Ishikawa (cell line): Measurements from ENCODE around the gene NEURL1.

Experiments used
- CEBPB ChIP-seq: IDR thresholded peaks from 2 replicates; pipeline ENCODE4 v1.6.1; 2012
- CREB1 ChIP-seq: IDR thresholded peaks from 2 replicates; pipeline ENCODE4 v1.6.1; 2012; ENCODE audit warnings: low read depth
- EGR1 ChIP-seq: IDR thresholded peaks from 2 replicates; pipeline ENCODE4 v1.6.1; 2012
- EP300 ChIP-seq: IDR thresholded peaks from 2 replicates; pipeline ENCODE4 v1.6.1; 2012; ENCODE audit warnings: borderline replicate concordance
- FOXM1 ChIP-seq: IDR thresholded peaks from 2 replicates; pipeline ENCODE4 v1.6.1; 2012; ENCODE audit warnings: low read depth, borderline replicate concordance
- NFIC ChIP-seq: IDR thresholded peaks from 2 replicates; pipeline ENCODE4 v1.6.1; 2012
- RAD21 ChIP-seq: IDR thresholded peaks from 2 replicates; pipeline ENCODE4 v1.6.1; 2012; ENCODE audit warnings: low read depth
- TAF1 ChIP-seq: IDR thresholded peaks from 2 replicates; pipeline ENCODE4 v1.6.1; 2012; ENCODE audit warnings: low read depth, mild to moderate bottlenecking
- TCF12 ChIP-seq: IDR thresholded peaks from 2 replicates; pipeline ENCODE4 v1.6.1; 2012; ENCODE audit warnings: low read depth
- TEAD4 ChIP-seq: IDR thresholded peaks from 2 replicates; pipeline ENCODE4 v1.6.1; 2012
- YY1 ChIP-seq: IDR thresholded peaks from 2 replicates; pipeline ENCODE4 v1.6.1; 2012; ENCODE audit warnings: low read depth
- ZBTB7A ChIP-seq: IDR thresholded peaks from 2 replicates; pipeline ENCODE4 v1.6.1; 2012; ENCODE audit warnings: low read depth
- TF ChIP-seq, protein P1 (sequence below): IDR thresholded peaks from 2 replicates; pipeline ENCODE4 v1.6.1; 2012
- TF ChIP-seq, protein P2 (sequence below): IDR thresholded peaks from 2 replicates; pipeline ENCODE4 v1.6.1; 2012
- TF ChIP-seq, protein P3 (sequence below): IDR thresholded peaks from 2 replicates; pipeline ENCODE4 v1.6.1; 2012; ENCODE audit warnings: low read depth, mild to moderate bottlenecking

The NEURL1 gene

DNA sequence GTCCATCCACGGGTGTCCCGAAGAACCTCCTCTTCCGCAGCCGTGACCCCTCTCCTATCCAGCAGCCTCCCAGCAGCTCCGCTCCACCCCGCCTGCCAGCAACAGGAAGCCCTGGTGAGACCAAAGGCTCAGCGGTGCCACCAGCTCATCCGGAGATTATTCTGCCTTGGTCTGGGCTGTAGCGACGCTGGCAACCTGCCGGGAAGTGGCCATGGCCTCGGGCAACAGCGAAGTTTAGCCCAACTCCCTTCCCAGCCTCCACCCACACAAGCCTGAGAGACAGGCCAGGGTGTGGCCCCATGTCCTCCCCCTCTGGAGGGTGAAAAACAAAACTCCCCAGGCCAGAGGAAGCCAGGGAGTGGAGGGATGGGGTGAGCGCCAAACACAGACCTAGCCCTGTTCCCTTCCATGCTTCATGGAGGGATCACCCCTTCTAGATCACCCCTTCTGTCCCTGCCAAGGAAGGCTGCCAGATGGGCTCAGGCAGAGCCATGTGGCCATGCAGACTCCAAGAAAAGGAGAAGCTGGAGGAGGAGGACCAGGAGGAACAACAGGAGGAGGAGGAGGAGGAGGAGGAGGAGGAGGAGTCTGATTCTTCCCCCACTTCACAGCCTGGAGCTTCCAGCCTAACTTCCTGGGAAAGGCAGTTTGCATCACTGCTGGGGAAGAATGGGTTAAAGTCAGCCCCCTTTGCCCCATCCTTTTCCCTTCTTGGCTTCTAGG is 42.3 kb upstream of the NEURL1 start:
- TF ChIP-seq EGR1: 0 out of 2 replicates have a peak, but pooled peaks have one; percentile 17
- TF ChIP-seq, protein P1, sequence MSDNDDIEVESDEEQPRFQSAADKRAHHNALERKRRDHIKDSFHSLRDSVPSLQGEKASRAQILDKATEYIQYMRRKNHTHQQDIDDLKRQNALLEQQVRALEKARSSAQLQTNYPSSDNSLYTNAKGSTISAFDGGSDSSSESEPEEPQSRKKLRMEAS: no peak

DNA sequence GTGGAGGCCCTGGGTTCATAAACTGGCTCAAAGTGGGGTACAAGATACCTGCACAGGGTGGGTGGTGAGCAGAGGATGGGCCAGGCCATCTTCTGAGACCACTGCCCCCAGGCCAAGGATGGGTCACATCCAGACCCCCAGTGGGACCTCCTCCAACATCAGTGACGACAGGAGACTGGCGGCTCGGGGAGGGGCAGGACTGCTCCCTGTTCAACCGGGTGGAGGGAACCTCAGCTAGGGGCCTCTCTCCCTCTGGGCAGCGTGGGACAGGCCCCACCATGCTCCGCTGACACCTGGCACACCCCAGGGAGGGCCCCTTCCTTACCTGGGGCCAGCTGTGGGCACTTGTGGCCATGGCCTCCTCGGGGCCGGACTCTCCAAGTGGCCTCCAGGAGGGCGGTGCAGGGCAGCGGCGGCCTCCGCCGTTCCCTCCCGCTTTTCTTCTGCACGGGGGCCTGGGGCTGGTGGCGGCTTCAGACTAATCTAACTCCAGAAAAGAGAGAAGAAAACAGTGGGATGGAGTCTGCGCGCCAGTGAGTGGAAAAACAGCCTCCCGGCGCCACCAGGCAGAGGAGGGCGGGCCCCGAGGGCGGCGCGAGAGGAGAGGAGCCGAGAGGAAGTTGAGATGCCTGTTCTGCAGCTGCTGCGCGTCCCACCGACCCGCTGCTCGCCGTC is 41.5 kb upstream of the NEURL1 start, which contains the start of gene CALHM2:
TSS of gene CALHM2 (minus strand) at position 540 of the 675 bp plus-strand sequence. CDS start 2,429 bp downstream, outside the sequence.
- TF ChIP-seq EGR1 (no peak), TAF1 (no peak), CREB1 (no peak), ZBTB7A (no peak), CEBPB (no peak), EP300 (no peak)

DNA sequence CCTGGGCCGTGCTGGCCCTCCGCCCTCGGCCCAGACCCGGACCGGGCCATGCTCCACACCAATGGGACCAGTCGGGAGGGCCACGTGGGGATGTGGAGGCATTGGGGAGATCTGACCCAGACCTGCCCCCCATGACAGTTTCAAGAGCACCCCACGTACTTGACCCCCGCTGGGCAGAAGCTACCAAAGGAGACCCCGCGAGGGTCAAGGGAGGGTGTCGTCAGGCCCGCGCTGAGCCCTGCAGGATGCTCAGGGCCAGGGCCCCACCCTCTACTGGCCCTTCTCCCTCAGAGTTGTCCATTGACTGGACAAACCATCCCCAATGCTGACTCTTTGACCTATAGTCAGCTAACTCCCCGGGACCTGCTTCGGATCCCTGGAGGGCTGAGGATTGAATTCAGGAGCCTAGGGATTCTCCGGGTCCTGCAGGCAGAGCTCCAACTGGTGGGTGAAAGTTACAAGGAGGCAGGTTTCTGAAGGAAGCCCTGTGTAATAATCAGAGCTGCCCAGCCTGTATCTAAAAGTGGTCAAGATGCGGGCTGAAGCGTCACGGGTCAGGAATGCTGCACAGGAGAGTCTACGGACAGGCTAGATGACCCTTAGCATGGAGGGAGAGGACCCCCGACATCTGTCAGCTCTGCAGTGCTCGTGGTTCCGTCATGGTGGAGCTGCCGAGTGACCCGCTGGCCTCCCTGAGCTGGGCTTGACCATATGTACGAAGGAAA is 40.8 kb upstream of the NEURL1 start:
- TF ChIP-seq TCF12 (no peak), RAD21 (no peak), FOXM1 (no peak), TAF1 (no peak), CEBPB (no peak), EP300 (no peak), EGR1 (no peak), YY1 (no peak), CREB1 (no peak), ZBTB7A (no peak)
- TF ChIP-seq, protein P2, sequence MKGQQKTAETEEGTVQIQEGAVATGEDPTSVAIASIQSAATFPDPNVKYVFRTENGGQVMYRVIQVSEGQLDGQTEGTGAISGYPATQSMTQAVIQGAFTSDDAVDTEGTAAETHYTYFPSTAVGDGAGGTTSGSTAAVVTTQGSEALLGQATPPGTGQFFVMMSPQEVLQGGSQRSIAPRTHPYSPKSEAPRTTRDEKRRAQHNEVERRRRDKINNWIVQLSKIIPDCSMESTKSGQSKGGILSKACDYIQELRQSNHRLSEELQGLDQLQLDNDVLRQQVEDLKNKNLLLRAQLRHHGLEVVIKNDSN: no peak
- TF ChIP-seq, protein P3, sequence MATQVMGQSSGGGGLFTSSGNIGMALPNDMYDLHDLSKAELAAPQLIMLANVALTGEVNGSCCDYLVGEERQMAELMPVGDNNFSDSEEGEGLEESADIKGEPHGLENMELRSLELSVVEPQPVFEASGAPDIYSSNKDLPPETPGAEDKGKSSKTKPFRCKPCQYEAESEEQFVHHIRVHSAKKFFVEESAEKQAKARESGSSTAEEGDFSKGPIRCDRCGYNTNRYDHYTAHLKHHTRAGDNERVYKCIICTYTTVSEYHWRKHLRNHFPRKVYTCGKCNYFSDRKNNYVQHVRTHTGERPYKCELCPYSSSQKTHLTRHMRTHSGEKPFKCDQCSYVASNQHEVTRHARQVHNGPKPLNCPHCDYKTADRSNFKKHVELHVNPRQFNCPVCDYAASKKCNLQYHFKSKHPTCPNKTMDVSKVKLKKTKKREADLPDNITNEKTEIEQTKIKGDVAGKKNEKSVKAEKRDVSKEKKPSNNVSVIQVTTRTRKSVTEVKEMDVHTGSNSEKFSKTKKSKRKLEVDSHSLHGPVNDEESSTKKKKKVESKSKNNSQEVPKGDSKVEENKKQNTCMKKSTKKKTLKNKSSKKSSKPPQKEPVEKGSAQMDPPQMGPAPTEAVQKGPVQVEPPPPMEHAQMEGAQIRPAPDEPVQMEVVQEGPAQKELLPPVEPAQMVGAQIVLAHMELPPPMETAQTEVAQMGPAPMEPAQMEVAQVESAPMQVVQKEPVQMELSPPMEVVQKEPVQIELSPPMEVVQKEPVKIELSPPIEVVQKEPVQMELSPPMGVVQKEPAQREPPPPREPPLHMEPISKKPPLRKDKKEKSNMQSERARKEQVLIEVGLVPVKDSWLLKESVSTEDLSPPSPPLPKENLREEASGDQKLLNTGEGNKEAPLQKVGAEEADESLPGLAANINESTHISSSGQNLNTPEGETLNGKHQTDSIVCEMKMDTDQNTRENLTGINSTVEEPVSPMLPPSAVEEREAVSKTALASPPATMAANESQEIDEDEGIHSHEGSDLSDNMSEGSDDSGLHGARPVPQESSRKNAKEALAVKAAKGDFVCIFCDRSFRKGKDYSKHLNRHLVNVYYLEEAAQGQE: no peak

DNA sequence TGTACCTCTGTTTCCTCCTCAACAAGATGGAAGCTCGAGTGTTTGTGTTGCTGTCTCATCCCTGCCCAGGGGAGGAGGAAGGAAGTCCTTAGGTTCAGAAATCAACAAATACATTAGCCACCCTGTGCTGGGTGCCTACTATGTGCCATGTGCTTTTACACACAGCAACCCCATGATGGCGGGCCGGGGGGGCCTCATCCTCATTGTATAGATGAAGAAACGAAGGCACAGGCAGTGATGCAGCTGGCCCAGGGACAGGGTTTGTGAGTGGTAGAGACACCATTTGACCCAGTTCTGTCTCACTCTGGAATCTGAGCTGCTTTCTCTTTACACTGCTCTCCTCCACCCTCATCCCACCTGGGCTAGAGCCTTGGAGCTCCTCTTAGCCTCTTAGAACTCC is 39.5 kb upstream of the NEURL1 start:
- TF ChIP-seq NFIC: no peak
- no peak for TF ChIP-seq YY1

DNA sequence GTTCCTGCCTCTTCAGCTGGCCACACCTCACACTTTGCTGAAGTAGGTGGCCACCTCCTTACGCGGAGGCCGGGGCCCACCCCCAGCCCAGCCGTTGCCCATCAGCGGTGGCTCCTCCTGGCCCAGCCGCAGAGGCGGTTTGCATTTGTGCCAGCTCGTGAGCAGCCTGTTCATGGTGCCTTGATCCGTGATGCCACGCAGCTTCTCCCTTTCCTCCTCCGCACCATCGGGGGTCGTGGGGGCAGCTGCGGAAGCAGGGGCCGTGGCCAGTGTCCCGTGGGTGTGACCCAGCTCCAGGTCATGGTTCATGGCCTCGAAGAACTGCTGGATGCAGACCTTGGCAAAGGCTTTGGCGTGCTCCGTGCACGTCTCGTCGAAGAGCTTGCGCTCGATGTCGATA is 38.3 kb upstream of the NEURL1 start:
- TF ChIP-seq FOXM1 (no peak), EP300 (no peak), RAD21 (no peak), EGR1 (no peak), TAF1 (no peak), TEAD4 (no peak), CEBPB (no peak), TCF12 (no peak), YY1 (no peak), ZBTB7A (no peak), NFIC (no peak), CREB1 (no peak)
- TF ChIP-seq, protein P2: no peak
- TF ChIP-seq, protein P3: no peak
- TF ChIP-seq, protein P1: no peak

DNA sequence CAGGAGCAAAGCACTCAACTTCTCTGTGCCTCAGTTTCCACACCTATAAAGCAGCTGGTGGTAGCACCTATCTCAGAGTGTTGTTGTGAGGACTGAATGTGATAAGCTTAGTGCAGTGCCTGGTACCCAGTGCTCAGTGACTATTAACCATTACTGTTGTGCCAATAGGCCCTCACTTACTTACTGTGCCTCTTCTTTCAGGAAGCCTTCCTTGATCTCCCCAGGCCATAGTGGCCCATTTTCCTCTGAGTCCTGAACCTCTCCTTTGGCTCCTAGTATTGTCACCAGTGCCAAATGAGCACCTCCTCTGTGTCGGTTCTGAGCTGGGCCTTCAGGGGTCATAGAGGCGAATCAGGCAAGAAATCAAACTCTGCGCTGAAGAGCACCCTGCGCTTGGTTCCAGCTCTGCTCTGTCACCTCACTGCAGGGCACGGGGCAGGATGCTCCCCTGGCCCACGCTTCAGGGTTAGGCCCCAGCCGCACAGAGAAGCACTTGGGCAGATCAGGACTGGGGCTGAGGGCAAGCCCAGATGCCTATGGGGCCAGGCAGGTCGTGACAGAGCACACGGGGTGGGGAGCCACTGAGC is 37.3 kb upstream of the NEURL1 start:
- TF ChIP-seq TEAD4 (no peak), TCF12 (no peak), ZBTB7A (no peak), EGR1 (no peak), CEBPB (no peak), TAF1 (no peak), YY1 (no peak), RAD21 (no peak), FOXM1 (no peak), CREB1 (no peak), NFIC (no peak), EP300 (no peak)
- TF ChIP-seq, protein P1: no peak
- TF ChIP-seq, protein P2: no peak
- TF ChIP-seq, protein P3: no peak
